ENCODE results near the gene SMAD4.
"Not testable (repeated sequence)": the region's sequence is repeated elsewhere in the genome, so short reads cannot be mapped to it uniquely, and the experiment has no call there.

SMAD4 gene

DNA sequence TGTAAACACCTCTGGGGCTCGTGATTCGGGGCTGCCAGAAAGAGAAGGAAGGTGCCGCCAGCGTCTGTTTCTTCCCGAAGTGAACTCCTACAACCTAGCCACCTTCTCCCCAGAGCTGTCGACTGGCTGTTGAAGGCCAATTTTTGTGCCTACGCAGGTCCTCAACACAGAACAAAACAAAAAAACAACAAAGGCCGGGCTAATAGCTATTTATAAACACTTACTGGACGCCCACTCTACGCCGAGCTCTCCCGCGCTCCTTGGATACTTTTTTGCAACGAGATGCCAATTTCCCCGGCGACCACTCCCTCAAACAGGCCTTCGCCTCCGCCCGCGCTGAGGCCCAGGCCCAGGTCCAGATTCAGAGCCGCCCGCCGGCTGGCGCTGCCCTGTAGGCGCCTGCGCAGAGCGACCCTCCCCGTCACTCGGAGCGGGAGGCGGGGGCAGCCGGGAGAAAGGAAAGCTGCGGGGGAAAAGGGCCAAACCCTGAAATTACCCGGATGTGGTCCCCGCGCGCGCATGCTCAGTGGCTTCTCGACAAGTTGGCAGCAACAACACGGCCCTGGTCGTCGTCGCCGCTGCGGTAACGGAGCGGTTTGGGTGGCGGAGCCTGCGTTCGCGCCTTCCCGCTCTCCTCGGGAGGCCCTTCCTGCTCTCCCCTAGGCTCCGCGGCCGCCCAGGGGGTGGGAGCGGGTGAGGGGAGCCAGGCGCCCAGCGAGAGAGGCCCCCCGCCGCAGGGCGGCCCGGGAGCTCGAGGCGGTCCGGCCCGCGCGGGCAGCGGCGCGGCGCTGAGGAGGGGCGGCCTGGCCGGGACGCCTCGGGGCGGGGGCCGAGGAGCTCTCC is at the start of gene SMAD4:
TSS of gene SMAD4 (plus strand) at position 520 of the 843 bp plus-strand sequence. CDS start 16,834 bp downstream, outside the sequence.
- peak; percentile 98 for DNase-seq

DNA sequence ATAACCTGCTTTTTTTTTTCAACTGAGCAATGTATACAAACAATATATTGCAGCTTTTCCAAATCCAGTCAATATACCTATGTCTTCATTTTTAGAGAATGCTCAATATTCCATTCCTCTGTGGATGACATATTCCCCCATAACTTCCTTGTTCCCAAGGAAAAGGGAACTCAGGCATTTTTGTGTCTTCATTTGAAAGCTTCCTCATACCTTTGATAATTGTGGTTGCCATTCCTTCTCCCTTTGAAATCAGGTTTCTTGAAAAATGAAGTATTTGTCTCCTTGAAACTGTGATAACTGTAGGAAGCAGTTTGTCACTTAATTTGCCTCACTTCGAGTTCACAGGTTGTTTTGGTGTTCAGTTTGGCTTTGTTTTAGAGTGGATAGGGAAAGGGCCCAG is 48.6 kb upstream of the SMAD4 start:
- no peak for DNase-seq

DNA sequence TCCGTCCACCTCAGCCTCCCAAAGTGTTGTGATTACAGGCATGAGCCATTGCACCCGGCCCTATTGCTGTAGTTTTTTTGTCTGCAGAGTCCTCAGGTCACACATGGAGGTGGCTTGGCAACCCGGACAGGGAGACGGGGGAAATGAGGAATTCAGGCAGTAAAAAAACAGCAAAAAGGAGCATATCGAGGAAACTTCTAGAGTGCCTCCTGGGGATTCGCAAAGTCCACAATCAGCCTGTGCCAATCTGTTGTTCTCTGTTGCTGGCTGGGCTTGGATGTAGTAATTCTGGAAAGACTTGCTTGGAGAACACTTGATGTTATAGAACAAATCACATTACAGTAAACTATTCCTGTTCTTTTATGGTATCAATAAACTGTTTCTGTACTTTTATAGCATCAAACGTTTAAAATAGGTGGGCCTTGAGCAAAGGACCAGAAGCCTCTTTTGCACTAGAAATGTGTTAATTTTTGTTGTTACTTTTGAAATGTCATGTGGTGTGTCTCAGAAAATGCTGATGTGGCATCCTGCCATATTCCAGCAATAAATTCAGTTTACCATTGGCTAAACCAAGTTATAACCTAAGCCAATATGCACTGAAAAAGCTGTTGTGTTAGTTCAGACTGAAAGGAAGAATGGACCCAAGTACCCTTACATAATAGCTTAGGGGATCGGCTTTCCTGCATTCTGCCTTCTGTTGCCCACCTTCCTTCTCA is 47.8 kb upstream of the SMAD4 start:
- DNase-seq = no peak

DNA sequence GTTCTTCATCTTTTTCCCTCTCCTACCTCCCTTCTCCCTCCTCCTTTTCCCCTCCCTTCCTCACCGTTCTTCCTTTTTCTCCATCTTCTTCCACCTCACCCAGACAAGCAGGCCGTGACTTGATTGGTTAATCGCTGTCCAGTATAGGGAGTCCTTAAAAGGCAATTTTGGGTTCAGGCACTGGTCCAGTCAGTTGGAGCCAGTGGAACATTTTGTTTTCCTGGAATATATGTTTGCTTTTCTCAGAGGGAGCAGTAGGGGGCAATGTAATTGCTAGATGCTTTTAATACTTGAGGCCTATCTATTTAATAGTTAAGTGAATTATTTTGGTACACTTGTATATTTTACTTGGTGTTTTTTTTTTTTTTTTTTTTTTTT is 47.2 kb upstream of the SMAD4 start:
- no peak for DNase-seq

DNA sequence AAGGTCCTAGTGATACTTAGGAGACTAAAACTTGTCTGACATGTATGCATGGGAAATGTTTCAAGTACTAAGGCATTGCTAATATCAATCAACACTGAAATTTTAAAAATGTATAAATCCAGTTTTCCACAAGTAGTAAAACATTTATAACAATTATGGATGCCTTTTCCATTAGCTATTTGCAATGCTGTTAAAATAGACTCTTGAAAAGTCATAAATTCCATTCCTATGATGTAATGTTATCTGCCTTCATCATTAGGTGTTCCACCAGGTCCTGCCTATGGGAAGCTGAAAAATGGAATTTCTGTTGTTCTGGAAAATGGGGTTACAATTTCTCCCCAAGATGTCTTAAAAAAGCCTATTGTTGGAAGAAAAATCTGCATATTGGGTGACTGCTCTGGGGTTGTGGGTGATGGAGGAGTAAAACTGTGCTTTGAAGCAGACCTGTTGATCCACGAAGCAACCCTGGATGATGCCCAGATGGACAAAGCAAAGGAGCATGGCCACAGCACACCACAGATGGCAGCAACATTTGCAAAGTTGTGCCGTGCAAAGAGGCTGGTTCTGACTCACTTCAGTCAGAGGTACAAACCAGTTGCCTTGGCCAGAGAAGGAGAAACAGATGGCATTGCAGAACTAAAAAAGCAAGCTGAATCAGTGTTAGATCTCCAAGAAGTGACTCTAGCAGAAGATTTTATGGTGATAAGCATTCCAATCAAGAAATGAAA is 43.5 kb upstream of the SMAD4 start:
- no peak for DNase-seq

DNA sequence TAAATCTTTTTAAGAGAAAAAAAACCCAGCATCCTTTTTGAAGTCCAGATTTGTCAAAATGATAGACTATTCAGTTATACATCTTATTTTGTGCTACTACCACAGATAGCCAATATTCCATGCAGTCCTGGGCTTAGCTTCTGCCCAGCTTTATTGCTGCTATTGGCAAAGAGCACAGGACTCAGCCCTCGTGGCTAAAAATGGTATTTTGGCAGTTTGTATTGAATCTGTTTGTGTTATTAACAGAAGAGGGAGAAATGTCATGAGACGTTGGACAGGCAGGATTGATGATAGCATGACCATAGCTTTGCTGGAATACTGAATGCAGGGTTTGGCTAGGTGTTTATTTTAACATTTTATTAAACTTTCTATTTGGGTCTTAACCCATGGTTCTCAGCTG is 42.8 kb upstream of the SMAD4 start:
- no peak for DNase-seq

DNA sequence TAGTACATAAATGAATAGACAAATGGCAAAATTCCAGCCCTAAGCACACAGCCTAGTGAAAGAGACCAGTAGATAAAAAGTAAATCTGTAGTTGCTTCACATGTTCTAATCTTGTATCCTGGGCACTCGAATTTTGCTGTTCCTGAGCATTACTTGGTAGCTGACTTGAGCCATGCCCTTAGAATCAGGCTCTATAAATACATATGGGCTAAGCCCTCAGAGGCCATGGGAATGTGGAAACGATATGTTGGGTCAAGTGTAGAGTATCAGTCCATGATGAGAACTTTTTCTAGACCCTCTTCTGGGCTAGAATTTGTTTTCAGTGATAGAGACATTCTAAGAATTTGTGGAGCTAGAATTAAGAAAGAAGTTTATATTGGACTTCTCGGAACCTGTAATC is 40.3 kb upstream of the SMAD4 start:
- no peak for DNase-seq

DNA sequence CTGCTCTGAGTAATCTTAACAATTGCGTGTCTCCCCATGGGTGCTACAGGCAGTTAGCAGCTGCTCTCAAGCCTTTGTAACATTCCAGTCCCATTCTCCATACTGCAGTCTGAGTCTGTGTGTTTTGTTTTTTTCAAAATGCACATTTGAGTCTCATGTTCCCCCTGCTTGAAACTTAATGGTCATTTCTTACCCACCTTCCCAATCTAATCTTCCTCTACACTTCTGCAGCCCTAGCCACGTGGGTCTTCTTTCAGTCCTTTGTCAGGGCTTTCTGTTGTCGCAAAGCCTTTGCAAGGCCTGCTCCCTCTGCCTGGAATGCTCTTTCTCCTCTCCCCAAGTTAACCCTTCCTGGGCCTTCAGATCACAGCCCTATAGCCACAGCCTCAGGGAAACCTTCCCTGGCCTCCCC is 37.7 kb upstream of the SMAD4 start:
- DNase-seq = no peak

DNA sequence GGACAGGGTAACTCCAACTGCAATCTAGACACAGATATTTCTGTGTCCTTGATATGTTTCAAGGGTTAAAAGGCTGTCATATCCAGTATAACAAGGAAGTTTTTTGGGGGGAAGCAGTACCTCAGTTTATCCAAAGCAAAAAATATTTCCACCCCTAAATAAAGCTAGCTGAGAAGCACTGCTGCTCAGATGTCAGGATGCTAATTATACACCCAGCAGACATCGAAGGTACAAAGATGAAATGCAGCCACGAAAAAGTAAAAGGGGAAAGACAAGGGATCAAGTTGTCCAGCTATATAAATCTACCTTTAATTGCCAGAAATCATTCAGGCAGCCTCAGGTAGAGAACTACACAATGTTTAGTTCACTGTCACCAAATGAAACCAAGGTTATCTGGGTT is 36.0 kb upstream of the SMAD4 start:
- DNase-seq = no peak

DNA sequence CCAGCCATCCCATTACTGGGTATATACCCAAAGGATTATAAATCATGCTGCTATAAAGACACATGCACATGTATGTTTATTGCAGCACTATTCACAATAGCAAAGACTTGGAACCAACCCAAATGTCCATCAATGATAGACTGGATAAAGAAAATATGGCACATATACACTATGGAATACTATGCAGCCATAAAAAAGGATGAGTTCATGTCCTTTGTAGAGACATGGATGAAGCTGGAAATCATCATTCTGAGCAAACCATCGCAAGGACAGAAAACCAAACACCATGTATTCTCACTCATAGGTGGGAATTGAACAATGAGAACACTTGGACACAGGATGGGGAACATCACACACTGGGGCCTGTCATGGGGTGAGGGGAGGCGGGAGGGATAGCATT is 26.8 kb upstream of the SMAD4 start:
- DNase-seq = not testable (repeated sequence)

DNA sequence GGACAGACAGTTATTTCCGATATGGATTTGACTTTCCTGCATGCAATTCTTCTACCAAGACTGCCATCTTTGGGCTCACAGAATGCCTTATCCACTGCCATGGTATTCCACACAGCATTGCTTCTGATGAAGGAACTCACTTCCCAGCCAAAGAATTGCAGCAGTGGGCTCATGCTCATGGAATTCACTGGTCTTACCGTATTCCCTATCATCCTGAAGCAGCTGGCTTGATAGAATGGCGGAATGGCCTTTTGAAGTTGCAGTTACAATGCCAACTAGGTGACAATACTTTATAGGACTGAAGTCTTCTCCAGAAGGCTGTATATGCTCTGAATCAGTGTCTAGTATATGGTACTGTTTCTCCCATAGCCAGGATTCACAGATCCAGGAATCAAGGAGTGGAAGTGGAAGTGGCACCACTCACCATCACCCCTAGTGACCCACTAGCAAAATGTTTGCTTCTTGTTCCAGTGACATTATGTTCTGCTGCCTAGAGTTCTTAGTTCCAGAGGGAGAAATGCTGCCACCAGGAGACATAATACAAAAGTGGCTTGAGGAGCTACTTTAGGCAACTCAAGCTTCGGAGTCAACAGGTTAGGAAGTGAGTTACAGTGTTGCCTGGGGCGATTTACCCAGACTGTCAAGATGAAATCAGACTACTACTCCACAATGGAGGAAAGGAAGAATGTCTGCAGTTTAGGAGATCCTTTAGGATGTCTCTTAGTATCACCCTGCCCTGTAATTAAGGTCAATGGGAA is 23.8 kb upstream of the SMAD4 start:
- DNase-seq = no peak

DNA sequence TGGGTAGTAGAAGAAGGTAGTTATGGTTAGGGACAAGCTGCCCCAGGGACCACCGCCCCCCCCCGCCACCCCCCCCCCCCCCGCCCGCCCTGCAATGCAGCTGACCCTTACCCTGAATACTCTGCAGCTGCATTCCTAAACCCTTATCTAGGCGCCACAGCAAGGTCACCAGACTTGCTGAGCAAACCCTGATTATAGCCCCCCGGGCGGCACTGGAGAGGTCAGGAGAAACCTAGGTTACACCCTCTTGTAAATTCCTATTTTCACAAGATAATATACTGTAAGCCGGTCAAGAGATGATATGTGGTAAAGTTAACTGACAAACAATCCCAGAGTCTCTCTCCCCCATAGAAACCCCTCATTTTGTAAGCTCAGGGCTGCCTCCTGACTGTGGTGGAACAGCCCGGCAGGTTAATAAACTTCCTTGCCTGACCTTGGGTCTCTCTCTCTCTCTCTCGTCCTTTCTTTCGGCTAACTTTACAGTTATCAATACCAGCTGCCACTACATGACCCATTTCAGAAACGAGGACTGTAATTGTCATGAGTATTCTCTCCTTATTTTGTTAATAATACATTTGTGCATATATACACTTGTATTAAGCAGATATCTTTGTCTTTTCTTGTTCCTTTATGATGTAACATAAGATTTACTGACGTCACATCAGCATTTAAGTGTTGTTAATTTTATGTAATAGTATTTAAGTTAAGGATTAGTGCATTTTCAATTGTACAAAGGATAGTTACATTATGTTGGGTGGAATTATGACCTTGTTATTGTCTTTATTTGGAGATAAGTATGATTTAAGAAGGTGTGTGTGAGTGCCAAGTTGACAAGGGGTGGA is 22.8 kb upstream of the SMAD4 start:
- no peak for DNase-seq

DNA sequence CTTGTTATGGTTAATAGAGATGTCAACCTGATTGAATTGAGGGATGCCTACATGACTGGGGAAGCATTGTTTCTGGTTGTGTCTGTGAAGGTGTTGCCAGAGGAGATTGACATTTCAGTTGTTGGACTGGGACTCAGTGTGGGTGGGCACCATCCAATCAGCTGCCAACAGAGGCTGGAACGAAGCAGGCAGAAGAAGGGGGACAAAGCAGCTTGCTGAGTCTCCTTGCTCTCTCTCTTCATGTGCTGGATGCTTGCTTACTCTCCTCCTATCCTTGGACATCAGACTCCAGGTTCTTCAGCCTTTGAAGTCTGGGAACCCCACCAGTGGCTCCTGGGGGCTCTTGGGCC is 22.2 kb upstream of the SMAD4 start:
- DNase-seq = no peak

DNA sequence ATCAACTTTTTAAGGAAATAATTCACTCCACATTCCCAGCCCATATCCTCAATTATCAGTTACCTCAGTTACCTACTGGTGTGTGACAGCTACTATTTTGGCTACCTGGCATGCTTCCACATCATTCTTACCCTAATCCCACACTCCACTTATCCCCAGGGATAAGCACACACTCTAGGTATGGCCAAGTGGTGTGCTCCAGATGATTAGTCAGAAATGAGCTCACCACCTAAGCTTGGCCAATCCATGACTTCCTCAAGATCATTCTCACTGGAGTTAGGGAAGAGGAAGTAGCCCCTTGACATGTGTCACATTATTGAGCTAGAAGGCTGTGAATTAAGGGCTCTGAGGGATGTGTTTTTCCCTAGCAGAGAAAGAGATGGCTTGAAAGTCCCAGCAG is 20.9 kb upstream of the SMAD4 start:
- no peak for DNase-seq

DNA sequence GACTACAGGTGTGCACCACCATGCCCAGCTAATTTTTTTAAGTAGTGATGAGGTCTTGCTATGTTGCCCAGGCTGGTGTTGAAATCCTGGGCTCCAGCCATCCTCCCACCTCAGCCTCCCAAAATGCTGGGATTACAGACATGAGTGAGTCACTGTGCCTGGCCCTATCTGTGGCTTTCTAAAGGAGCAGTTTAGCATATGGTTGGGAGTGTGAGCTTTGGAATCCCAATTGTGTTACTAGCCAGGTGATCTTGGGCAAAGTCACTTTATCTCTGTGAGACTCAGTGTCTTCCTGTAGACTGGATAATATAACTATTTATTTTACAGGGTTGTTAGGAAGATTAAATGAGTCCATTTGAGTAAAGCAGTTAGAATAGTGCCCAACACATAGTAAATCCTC is 19.8 kb upstream of the SMAD4 start:
- DNase-seq = no peak

DNA sequence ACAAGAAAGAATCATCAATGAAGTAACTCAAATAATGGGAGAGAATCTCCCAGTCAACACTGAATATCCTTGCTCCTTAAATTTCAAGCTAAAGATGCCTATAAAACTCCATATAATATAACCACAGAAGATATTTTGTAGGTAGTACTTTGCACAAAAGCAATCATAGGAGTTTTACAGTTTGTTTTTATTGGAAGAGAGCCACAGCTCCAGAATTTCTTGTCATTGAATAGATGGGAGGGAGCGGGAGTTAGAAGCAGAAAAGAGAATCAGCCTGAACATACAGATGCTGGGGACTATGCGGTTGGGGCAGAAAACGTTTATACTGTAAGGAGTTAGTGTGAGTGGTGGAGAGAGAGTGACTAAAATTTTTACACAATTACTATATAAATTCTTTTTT is 18.3 kb upstream of the SMAD4 start:
- DNase-seq = no peak

DNA sequence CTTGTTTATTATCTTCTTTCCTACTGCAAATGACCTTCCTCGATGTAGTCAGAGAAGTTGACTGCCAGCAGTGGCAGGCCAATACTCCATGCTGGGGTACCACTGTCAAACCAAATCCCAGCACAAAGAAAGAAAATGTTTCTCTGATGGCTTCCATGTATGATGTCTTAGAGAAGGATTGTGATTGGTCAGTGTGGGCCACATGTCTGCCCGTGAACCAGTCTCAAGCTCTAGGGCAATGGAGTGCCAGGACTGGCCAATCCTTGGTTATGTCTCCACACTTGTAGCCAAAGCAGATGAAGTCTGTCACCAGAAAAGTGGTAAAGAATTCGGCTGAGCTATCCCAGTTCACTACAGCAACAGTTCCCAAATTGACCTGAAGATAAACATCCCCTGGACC is 17.6 kb upstream of the SMAD4 start:
- no peak for DNase-seq

DNA sequence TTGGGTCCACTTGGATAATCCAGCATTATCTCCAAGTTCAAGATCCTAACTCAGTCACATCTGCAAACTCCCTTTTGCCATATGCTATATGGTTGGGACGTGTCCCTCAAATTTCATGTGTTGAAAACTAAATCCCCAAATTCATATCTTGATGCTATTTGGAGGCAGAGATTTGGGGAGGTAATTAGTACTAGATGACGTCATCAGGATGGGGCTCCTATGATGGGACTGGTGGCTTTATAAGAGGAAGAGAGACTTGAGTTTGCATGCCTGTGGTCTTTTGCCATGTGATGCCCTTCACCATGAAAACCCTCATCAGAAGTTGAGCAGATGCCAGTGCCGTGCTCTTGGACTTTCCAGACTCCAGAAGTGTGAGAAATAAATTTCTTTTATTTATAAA is 16.8 kb upstream of the SMAD4 start:
- no peak for DNase-seq

DNA sequence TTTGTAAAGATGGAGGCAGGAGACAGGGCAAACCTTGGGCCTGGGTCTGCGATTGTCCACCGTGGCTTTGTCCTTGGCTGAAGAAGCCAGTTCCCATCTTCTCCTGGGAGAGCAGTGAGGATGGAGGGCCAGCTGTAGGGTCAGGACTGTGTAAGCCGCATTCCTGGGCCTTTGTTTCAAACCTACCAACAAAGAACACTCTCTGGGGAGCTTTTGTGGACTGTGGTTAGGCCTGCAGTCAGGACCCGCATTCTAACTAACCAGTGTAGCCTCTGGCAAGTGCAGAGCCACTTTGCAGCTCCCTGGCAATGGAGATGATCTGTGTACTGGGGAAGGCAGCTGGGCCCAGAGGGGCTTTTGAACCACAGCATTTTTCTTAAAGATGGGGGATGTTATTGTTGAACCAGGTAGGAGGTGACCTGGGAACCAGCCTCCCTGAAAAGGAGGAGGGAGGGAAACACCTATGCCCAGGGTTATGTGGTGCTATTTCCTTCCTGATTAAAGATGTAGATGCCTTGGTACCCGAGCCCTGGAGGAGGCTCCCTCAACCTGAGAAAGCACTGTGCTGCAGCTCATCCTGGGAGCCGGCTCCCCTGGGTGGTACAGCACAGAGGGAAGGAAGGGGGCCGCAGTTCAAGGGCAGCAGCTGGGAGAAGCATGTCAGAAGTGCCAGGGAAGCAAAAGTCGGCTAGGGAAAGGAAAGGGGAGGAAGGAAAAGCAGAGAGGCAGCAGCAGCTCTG is 12.7 kb upstream of the SMAD4 start:
- DNase-seq = no peak

DNA sequence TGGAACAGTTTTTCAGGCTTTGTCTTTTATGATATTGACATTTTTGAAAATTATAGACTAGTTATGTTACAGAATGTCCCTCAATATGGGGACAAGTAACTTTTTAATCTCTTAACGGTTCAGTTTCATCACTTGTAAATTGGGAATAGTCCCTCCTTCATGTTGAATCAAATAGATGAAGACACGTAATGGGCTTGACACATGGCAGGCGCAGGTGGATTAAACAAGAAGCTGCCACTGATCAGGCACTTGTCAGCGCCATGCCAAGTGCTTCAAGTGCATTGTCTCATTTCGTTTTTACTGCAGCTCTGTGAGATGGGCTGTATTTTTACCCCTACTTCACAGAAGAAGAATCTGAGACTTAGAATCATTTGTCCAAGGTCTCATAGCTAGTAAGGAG is 9.5 kb upstream of the SMAD4 start:
- DNase-seq = no peak

DNA sequence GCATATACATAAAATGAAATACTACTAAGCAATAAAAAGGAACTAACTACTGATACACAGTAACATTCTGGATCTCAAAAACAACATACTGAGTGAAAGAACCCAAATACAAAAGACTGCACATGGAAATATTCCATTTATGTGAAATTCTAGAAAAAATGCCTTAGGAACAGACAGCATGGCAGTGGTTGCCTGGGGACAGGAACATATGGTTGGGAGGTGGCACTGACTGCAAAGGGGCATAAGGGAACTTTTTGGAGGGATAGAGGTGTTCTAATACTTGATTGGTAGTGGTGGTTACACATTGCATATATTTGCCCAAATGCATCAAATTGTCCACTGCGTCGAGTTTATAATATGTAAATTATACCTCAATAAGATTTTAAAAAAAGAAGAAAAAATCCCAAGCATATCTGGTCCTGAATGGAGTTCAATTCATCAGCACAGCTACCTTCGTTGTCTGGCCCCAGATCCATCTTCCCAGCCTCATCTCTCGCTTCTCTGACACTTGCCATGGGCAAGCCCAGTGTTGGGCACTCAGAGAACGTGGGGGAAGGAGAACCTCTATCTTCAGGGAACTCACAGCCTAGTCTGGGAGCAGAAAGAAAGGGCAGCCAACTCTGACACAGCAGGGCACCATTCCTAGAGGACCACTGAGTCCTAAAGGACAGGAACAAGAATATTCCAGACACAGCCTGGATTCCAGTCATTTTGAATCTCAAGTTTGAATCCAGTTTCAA is 8.6 kb upstream of the SMAD4 start:
- no peak for DNase-seq

All from right hindlimb (tissue), 1 donor.